Loucy (cell line): Measurements from ENCODE around the gene SRGAP2.
"Not testable (repeated sequence)": the region's sequence is repeated elsewhere in the genome, so short reads cannot be mapped to it uniquely, and the experiment has no call there.

Experiments used
- H2AFZ ChIP-seq: fragments of 200-600 bp; sonication (generic); 2 replicates; pipeline ENCODE4 v1.6.0; 2016; ENCODE audit warnings: antibody characterized with exemption, mild to moderate bottlenecking, low read length, moderate library complexity
- H3F3A ChIP-seq: fragments of 200-600 bp; 2 replicates; pipeline ENCODE4 v1.6.0; 2016; ENCODE audit warnings: antibody characterized with exemption, low read depth, mild to moderate bottlenecking
- H3K27me3 ChIP-seq: fragments of 200-600 bp; sonication (generic); 2 replicates; pipeline ENCODE4 v1.6.1; 2014; ENCODE audit warnings: low read length, mild to moderate bottlenecking; ENCODE audit not compliant: insufficient read depth, poor library complexity, severe bottlenecking
- H3K36me3 ChIP-seq: fragments of 200-600 bp; sonication (generic); 2 replicates; pipeline ENCODE4 v1.6.1; 2016; ENCODE audit warnings: low read length; ENCODE audit not compliant: insufficient read depth
- H3K4me1 ChIP-seq: fragments of 200-600 bp; sonication (generic); 2 replicates; pipeline ENCODE4 v1.5.1; 2014; ENCODE audit warnings: low read length, mild to moderate bottlenecking; ENCODE audit not compliant: insufficient read depth, poor library complexity, severe bottlenecking
- H3K4me2 ChIP-seq: fragments of 200-600 bp; sonication (generic); 2 replicates; pipeline ENCODE4 v1.6.0; 2014; ENCODE audit warnings: antibody characterized with exemption, low read length, low read depth, mild to moderate bottlenecking; ENCODE audit not compliant: poor library complexity, severe bottlenecking
- H3K4me3 ChIP-seq: fragments of 200-600 bp; sonication (generic); 2 replicates; pipeline ENCODE4 v1.5.1; 2014; ENCODE audit warnings: low read length, mild to moderate bottlenecking, mixed read lengths; ENCODE audit not compliant: poor library complexity, severe bottlenecking
- H3K79me2 ChIP-seq: fragments of 200-600 bp; sonication (generic); 2 replicates; pipeline ENCODE4 v1.6.1; 2014; ENCODE audit warnings: low read length; ENCODE audit not compliant: insufficient read depth
- H3K9ac ChIP-seq: fragments of 200-600 bp; sonication (generic); 2 replicates; pipeline ENCODE4 v1.6.0; 2014; ENCODE audit warnings: mild to moderate bottlenecking, low read depth, low read length, moderate library complexity; ENCODE audit not compliant: poor library complexity, severe bottlenecking
- H3K9me2 ChIP-seq: fragments of 200-600 bp; sonication (generic); replicated peaks from 2 replicates; pipeline ENCODE4 v1.6.1; 2016; ENCODE audit warnings: low read depth, low read length, mixed read lengths
- H3K9me3 ChIP-seq: fragments of 200-600 bp; sonication (generic); 2 replicates; pipeline ENCODE4 v1.6.1; 2014; ENCODE audit warnings: mild to moderate bottlenecking, antibody characterized with exemption, low read length, low read depth; ENCODE audit not compliant: insufficient read depth
- H4K20me1 ChIP-seq: fragments of 200-600 bp; sonication (generic); 2 replicates; pipeline ENCODE4 v1.6.0; 2014; ENCODE audit warnings: antibody characterized with exemption, low read length, mild to moderate bottlenecking; ENCODE audit not compliant: insufficient read depth, poor library complexity, severe bottlenecking

Gene SRGAP2

GRCh38 chr1:206221585-206221984 is 18.2 kb downstream of the SRGAP2 start:
- H3K79me2 ChIP-seq, H3K4me1 ChIP-seq, H4K20me1 ChIP-seq, H3F3A ChIP-seq, H3K36me3 ChIP-seq, H3K27me3 ChIP-seq, H3K9me2 ChIP-seq, H2AFZ ChIP-seq, H3K4me2 ChIP-seq, H3K4me3 ChIP-seq, H3K9me3 ChIP-seq, H3K9ac ChIP-seq: not testable (repeated sequence)

GRCh38 chr1:206224190-206224776 is 20.9 kb downstream of the SRGAP2 start:
- not testable (repeated sequence) for H3K27me3 ChIP-seq, H3K4me2 ChIP-seq, H3K9ac ChIP-seq

GRCh38 chr1:206225386-206225785 is 22.0 kb downstream of the SRGAP2 start:
- not testable (repeated sequence) for H4K20me1 ChIP-seq, H3K9ac ChIP-seq, H3K4me1 ChIP-seq, H2AFZ ChIP-seq, H3K9me3 ChIP-seq, H3K4me2 ChIP-seq, H3K36me3 ChIP-seq, H3K9me2 ChIP-seq, H3K27me3 ChIP-seq, H3F3A ChIP-seq, H3K4me3 ChIP-seq, H3K79me2 ChIP-seq

More at GRCh38 chr1:206224190-206224776, 20.9 kb downstream of the SRGAP2 start:
- H2AFZ ChIP-seq, H3F3A ChIP-seq, H3K4me1 ChIP-seq, H3K4me3 ChIP-seq, H3K9me3 ChIP-seq, H3K36me3 ChIP-seq, H4K20me1 ChIP-seq, H3K79me2 ChIP-seq, H3K9me2 ChIP-seq: not testable (repeated sequence)

- not testable (repeated sequence) for H3K36me3 ChIP-seq, H3F3A ChIP-seq, H2AFZ ChIP-seq, H3K4me2 ChIP-seq, H3K9ac ChIP-seq, H3K4me1 ChIP-seq, H3K27me3 ChIP-seq, H3K9me3 ChIP-seq, H3K9me2 ChIP-seq, H3K4me3 ChIP-seq, H4K20me1 ChIP-seq, H3K79me2 ChIP-seq
Measured at GRCh38 chr1:206226886-206227285, 23.5 kb downstream of the SRGAP2 start.

- not testable (repeated sequence) for H3K9ac ChIP-seq, H3K4me2 ChIP-seq, H3K36me3 ChIP-seq, H3K9me2 ChIP-seq, H3K4me3 ChIP-seq, H2AFZ ChIP-seq, H3F3A ChIP-seq, H4K20me1 ChIP-seq, H3K9me3 ChIP-seq, H3K27me3 ChIP-seq, H3K4me1 ChIP-seq, H3K79me2 ChIP-seq
Measured at GRCh38 chr1:206229286-206229685, 25.9 kb downstream of the SRGAP2 start.

GRCh38 chr1:206231989-206232388 is 28.6 kb downstream of the SRGAP2 start:
- H3K36me3 ChIP-seq, H3K79me2 ChIP-seq, H2AFZ ChIP-seq, H3K9ac ChIP-seq, H3F3A ChIP-seq, H3K9me3 ChIP-seq, H3K4me3 ChIP-seq, H3K4me2 ChIP-seq, H3K27me3 ChIP-seq, H4K20me1 ChIP-seq, H3K9me2 ChIP-seq, H3K4me1 ChIP-seq: not testable (repeated sequence)

- not testable (repeated sequence) for H3F3A ChIP-seq, H3K9ac ChIP-seq, H3K79me2 ChIP-seq, H3K36me3 ChIP-seq, H2AFZ ChIP-seq, H3K4me3 ChIP-seq, H3K9me3 ChIP-seq, H4K20me1 ChIP-seq, H3K27me3 ChIP-seq, H3K4me2 ChIP-seq, H3K4me1 ChIP-seq, H3K9me2 ChIP-seq
Measured at GRCh38 chr1:206232970-206233645, 29.8 kb downstream of the SRGAP2 start.
